HG03520 (cell line): ENCODE data around the gene NFIB.

Experiments used
- ATAC-seq: cut with Tn5 transposase; IDR thresholded peaks from one replicate; pipeline ENCODE4 v1.9.1; 2021; ENCODE audit warnings: mild to moderate bottlenecking, moderate library complexity; ENCODE audit not compliant: unreplicated experiment

Gene NFIB

GRCh38 chr9:14131356-14132088 is 182.4 kb downstream of the NFIB start:
- no peak for ATAC-seq

GRCh38 chr9:14127656-14128055 is 186.3 kb downstream of the NFIB start:
- ATAC-seq, result no peak

GRCh38 chr9:14119694-14120514 is 194.0 kb downstream of the NFIB start:
- ATAC-seq, result no peak

GRCh38 chr9:14112226-14112625 is 201.7 kb downstream of the NFIB start:
- ATAC-seq, result no peak

- ATAC-seq, result no peak
Observed at GRCh38 chr9:14111696-14112095, 202.2 kb downstream of the NFIB start.

GRCh38 chr9:14107977-14108376 is 206.0 kb downstream of the NFIB start:
- no peak for ATAC-seq

- no peak for ATAC-seq
Observed at GRCh38 chr9:14107495-14107894, 206.4 kb downstream of the NFIB start.

GRCh38 chr9:14106699-14107098 is 207.2 kb downstream of the NFIB start:
- no peak for ATAC-seq

GRCh38 chr9:14104496-14104895 is 209.4 kb downstream of the NFIB start:
- no peak for ATAC-seq

GRCh38 chr9:14103115-14103514 is 210.8 kb downstream of the NFIB start:
- ATAC-seq, result no peak

GRCh38 chr9:14099737-14100136 is 214.2 kb downstream of the NFIB start:
- no peak for ATAC-seq

- no peak for ATAC-seq
Observed at GRCh38 chr9:14098486-14099180, 215.3 kb downstream of the NFIB start.

- no peak for ATAC-seq
Observed at GRCh38 chr9:14097666-14098415, 216.1 kb downstream of the NFIB start.

GRCh38 chr9:14097215-14097614 is 216.7 kb downstream of the NFIB start:
- no peak for ATAC-seq

- no peak for ATAC-seq
Observed at GRCh38 chr9:14096258-14096922, 217.6 kb downstream of the NFIB start.

GRCh38 chr9:14095277-14095676 is 218.7 kb downstream of the NFIB start:
- no peak for ATAC-seq

- ATAC-seq, result no peak
Observed at GRCh38 chr9:14094491-14094890, 219.4 kb downstream of the NFIB start.

- ATAC-seq, result no peak
Observed at GRCh38 chr9:14092344-14092743, 221.6 kb downstream of the NFIB start.

- ATAC-seq, result no peak
Observed at GRCh38 chr9:14089051-14089803, 224.7 kb downstream of the NFIB start.

GRCh38 chr9:14087576-14087975 is 226.4 kb downstream of the NFIB start:
- ATAC-seq, result no peak
